DOHH2 (cell line): Measurements from ENCODE around the gene STING1.

Experiments
- EZH2phosphoT487 ChIP-seq: fragments of 200-600 bp; sonication (generic); IDR thresholded peaks from 2 replicates; pipeline ENCODE4 v1.6.1; 2017; ENCODE audit warnings: borderline replicate concordance, mild to moderate bottlenecking, antibody characterized with exemption, low read length, moderate library complexity, mixed read lengths
- TF ChIP-seq, protein P1 (sequence below): fragments of 200-600 bp; sonication (generic); IDR thresholded peaks from one replicate; pipeline ENCODE4 v1.5.1; 2014; ENCODE audit warnings: antibody characterized with exemption, mild to moderate bottlenecking, low read depth, low read length; ENCODE audit not compliant: poor library complexity, severe bottlenecking

DNA sequence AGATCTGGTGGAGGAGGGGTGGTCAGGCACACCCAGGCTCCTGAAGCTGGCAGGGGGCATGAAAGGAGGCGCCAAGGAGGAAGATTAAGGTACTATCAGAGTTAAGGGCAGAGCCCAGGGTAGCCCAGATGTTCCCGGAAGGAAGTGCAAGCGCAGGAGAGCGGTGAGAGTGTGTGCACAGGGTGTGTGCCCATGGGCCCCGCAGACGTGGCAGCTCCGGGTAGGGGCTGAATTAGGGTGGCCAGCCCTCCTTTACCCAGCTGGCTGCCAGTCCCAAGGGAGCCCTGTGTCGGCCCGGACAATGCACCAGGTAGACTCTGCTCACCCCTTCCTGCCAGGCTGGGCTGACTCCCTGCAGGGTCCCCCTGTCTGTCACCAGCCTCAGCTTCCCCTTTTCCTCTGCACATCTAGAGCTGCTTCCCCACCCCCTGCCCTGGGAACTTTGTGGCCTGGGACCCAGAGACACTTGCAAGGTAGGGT is 11.7 kb downstream of the STING1 start, which contains the start of gene SMIM33:
- TF ChIP-seq, protein P1, sequence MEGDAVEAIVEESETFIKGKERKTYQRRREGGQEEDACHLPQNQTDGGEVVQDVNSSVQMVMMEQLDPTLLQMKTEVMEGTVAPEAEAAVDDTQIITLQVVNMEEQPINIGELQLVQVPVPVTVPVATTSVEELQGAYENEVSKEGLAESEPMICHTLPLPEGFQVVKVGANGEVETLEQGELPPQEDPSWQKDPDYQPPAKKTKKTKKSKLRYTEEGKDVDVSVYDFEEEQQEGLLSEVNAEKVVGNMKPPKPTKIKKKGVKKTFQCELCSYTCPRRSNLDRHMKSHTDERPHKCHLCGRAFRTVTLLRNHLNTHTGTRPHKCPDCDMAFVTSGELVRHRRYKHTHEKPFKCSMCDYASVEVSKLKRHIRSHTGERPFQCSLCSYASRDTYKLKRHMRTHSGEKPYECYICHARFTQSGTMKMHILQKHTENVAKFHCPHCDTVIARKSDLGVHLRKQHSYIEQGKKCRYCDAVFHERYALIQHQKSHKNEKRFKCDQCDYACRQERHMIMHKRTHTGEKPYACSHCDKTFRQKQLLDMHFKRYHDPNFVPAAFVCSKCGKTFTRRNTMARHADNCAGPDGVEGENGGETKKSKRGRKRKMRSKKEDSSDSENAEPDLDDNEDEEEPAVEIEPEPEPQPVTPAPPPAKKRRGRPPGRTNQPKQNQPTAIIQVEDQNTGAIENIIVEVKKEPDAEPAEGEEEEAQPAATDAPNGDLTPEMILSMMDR, result no peak
- TF ChIP-seq EZH2phosphoT487, result no peak
